Stimulated activated CD8-positive, alpha-beta memory T cell treated with anti-CD3 and anti-CD28 coated beads, Interleukin-7, amount 100 ng/mL, for 4 hours (primary cell): ENCODE measurements around the gene YLPM1.
A peak's percentile ranks its signal among the peaks of the same experiment; 100 is the strongest.
"Not testable (repeated sequence)": the region's sequence is repeated elsewhere in the genome, so short reads cannot be mapped to it uniquely, and the experiment has no call there.

Experiments
- DNase-seq, 2 donors: peaks; one replicate each; pipeline ENCODE4 v3.0.0-alpha.2; 2020; ENCODE audit warnings: low read depth in 2 of 2

The YLPM1 gene, protein sequence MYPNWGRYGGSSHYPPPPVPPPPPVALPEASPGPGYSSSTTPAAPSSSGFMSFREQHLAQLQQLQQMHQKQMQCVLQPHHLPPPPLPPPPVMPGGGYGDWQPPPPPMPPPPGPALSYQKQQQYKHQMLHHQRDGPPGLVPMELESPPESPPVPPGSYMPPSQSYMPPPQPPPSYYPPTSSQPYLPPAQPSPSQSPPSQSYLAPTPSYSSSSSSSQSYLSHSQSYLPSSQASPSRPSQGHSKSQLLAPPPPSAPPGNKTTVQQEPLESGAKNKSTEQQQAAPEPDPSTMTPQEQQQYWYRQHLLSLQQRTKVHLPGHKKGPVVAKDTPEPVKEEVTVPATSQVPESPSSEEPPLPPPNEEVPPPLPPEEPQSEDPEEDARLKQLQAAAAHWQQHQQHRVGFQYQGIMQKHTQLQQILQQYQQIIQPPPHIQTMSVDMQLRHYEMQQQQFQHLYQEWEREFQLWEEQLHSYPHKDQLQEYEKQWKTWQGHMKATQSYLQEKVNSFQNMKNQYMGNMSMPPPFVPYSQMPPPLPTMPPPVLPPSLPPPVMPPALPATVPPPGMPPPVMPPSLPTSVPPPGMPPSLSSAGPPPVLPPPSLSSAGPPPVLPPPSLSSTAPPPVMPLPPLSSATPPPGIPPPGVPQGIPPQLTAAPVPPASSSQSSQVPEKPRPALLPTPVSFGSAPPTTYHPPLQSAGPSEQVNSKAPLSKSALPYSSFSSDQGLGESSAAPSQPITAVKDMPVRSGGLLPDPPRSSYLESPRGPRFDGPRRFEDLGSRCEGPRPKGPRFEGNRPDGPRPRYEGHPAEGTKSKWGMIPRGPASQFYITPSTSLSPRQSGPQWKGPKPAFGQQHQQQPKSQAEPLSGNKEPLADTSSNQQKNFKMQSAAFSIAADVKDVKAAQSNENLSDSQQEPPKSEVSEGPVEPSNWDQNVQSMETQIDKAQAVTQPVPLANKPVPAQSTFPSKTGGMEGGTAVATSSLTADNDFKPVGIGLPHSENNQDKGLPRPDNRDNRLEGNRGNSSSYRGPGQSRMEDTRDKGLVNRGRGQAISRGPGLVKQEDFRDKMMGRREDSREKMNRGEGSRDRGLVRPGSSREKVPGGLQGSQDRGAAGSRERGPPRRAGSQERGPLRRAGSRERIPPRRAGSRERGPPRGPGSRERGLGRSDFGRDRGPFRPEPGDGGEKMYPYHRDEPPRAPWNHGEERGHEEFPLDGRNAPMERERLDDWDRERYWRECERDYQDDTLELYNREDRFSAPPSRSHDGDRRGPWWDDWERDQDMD (N-terminal part only)

DNA sequence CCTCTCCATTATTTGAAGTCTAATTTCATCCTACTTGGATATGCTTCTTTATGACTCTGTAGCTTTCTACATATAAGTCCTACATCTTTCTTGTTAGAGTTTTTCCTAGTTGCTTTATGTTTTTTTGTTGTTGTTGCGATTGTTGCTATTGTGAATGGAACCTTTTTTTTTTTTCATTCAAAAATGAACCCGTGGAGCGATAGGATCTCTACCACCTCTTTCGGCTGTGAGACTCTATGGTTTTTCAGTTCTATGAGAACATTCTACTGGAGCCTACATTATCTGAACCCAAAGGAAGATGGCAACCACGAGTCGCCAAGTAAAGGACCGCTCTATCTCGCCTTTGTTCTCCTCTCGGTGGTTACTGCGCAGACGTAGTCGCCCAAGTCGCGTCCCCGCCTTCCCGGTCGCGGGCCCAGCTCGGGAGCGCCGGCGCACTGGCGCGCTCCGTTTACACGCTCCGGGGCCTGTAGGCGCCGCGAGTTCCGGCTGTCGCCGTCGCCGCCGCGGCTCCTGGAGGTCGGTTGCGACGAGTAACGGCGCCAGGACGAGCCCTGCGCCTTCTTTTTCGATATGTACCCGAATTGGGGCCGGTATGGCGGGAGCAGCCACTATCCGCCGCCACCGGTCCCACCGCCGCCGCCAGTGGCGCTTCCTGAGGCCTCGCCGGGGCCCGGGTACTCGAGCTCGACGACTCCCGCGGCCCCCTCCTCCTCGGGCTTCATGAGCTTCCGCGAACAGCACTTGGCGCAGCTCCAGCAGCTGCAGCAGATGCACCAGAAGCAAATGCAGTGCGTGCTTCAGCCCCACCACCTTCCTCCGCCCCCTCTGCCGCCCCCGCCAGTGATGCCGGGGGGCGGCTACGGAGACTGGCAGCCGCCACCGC lies at the start of gene YLPM1:
YLPM1 (plus strand) TSS at position 400 of the 886 bp plus-strand sequence; CDS start at position 574, 174 bp downstream.
- peak; percentile 87 to 89 for DNase-seq

DNA sequence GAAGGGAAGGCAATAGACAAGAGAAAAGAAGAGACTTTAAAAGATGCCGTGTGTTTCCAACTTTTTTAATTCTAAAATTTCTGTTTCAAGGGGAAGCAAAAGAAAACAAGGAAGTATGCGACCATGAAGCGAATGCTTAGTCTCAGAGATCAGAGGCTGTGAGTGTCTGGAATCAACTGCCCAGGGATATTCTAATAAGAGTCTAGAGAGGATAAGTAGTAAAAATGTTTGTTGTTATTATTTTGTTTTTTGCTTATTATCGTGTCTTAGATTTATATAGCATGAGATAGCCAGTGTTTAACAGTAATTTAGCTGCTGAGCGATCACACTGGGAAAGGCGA lies 49.8 kb upstream of the YLPM1 start:
- DNase-seq, result no peak

DNA sequence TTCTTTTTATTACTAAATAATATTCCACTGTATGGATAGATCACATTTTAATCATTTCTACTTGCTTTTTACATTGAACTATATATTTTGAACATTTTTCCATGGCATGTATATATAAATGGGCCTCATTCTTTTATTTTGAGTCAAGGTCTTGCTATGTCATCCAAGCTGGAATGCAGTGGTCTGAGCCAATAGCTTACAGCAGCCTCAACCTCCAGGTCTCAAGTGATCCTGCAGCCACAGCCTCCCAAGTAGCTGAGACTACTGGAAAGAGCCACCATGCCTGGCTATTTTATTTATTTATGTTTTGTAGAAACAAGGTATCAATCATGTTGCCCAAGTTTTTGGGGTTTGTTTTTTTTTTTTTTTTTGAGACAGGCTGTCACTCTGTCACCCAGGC lies 42.6 kb upstream of the YLPM1 start:
- DNase-seq, result no peak

DNA sequence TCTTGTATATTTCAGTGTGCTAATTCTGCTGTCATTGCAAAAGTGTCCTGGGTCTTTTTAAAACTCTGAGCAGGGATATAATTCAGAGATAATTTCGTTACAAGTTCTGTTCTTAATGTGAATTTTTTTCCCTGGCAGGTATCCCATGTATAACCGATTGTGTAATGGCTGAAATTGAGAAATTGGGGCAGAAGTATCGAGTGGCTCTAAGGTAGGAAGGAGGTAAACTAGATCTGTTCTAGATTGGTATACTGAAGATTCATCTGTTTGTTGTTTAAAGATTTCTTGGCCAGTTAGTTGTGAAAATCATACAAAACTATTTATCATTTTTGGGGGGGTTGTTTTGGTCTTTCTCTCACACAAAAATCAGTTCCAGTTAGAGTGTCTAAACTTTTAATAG lies 40.0 kb upstream of the YLPM1 start:
- DNase-seq, result no peak

DNA sequence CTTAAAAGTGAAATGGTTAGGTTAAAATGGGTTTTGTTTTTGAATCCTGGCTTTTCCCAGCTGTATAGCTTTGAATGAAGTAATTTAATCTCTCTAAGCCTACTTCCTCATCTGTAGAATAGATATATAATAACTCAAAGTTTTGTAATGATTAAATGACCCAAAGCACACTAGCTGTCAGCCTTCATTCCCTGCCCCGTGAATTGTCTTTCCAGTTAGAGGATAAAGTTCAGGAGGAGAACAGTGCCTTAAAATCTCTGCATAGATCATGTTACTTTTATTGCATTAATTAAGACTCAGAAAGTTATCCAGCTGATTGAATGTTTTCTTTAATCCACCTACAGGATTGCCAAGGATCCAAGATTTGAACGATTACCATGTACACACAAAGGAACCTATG lies 30.7 kb upstream of the YLPM1 start:
- DNase-seq, result no peak

DNA sequence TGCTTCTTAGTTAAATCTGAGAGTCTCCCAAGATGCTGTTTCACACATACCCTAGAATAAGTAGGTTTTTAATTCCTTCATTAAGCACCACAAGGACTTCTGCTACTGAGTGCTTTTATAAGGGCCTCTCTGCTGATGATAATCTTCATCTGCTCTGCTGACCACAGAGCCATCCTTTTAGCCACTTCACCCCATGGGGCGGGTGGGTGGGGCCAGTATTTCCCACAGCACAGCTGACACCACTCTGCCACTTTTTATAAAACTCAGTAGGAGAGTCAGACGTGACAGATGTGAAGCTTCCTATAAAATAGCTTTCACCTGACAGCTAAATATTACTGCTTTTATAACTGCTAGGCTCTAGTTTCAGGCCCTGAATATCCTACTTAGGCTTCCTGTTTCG lies 29.9 kb upstream of the YLPM1 start:
- no peak for DNase-seq

DNA sequence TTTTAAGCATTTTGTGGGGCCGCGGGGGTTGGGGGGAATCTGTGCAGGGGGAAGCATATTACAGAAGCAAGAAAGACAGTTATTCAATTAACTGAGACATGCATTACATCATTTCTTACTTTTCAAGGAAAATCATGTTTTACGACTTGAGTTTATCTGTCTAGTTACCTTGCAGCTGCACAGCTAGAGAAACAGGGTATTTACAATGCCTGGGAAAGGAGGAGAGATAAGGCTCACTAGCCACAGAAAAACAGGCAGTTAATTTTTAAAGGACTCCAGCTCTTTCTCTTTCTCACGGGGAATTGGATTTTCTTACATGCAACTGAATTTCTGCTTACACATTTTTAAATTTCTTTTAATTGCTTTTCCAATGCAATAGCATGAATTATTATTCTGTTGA lies 28.0 kb upstream of the YLPM1 start:
- DNase-seq, result no peak

DNA sequence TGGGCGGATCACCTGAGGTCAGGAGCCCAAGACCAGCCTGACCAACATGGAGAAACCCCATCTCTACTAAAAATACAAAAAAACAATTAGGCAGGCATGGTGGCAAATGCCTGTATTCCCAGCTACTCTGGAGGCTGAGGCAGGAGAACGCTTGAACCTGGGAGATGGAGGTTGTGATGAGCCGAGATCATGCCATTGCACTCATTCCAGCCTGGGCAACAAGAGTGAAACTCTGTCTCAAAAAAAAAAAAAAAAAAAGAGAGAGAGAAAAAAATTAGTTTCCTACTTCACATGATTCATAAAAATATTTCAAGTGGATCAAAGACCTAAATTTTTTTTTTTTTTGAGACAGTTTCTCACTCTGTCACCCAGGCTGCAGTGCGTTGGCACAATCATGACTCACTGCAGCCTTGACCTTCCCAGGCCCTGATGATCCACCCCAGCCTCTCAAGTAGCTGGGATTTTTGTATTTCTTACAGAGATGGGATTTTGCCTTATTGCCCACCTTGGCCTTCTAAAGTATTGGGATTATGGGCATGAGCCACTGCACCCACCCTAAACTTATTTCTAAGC lies 25.3 kb upstream of the YLPM1 start:
- no peak for DNase-seq

DNA sequence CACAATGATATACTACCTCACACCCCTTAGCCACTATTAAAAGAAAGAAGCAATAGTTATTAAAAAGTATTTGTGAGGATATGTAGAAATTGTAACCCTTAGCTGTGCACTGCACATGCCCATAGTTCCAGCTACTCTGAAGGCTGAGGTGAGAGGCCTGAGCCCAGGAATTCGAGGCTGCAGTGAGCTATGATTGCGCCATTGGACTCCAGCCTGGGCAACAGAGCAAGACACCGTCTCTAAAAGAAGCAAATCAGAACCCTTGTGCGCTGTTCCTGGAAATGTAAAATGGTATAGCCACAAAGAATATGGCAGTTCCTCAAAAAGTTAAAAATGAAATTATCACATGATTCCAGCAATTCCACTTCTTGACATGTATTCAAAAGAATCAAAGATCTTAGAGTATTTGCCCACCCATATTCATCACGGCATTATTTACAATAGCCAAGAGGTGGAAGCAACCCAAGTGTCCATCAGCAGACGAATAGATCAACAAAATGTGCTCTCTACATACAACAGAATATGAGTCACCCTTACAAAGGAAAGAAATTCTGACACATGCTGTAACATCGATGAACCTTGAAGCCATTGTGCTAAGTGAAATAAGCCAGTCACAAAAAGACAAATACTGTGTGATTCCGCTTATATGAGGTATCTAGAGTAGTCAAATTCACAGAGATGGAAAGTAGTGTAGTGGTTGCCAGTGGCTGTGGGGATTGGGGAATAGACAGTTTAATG lies 23.7 kb upstream of the YLPM1 start:
- no peak for DNase-seq

DNA sequence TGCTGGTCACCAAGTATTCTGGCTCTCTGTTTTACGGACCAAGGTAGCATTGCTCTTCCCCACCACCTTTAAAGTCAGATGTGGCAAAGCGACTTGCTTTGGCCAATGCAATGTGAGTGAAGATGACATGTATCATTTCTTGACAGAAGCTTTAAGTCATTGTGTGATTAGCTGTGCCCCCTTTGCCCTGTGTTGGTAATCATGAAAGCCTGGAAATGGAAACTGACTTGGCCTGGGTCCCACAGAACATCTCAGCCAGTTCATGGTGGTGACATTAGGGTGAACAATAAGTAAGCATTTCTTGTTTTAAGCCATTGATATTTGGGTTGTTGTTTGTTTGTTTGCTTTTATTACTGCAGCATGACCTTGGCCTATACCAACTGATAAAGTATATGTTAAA lies 15.9 kb upstream of the YLPM1 start:
- no peak for DNase-seq

DNA sequence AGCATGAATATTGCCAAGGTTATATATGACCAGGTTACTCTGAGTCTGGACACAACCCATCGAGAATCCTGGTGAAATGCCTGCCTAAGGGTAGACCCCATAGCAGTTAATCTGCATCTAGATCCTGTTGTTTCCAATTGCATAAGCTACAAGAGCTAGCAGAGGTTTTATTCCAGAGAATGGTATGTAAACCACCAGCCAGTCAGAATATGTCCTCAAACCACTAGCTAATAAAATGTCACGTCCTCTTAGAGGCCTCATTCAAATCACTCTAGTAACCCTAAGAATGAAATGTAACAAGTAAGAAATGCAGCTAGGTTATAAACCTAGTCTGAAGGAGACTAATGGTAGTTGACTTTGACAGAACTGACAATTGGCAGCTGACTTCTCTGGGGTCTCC lies 9.0 kb upstream of the YLPM1 start:
- DNase-seq, result no peak

DNA sequence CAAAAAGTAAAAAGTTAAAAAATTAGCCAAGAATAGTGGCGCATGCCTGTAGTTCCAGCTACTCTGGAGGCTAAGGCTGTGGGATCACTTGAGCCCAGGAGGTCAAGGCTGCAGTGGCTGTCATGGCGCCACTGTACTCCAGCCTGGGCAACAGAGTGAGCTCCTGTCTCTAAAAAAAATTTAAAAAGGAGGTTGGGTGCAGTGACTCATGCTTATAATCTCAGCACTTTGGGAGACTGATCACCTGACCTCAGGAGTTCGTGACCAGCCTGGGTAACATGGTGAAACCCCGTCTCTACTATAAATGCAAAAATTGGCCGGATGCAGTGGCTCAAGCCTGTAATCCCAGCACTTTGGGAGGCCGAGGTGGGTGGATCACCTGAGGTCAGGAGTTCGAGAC lies 8.2 kb upstream of the YLPM1 start:
- no peak for DNase-seq

DNA sequence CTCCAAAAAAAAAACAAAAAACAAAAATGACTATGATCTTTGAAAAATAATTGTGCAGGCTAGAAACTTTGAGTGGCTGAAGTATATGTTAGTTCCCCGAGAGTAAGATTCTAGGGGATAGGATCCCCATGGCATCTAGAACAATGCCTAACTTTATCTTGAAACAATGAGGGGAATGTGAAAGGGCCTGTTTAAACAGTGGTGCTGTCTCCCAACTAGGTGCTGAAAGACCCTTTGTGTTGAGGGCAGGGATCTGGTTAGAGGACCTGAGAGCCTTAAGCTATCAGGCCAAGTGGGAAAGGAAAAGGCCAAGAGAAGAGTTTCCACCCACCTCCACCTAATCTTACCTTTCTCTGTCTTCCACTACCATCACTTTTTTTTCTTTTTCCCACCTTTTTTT lies 6.8 kb upstream of the YLPM1 start:
- DNase-seq, result no peak

DNA sequence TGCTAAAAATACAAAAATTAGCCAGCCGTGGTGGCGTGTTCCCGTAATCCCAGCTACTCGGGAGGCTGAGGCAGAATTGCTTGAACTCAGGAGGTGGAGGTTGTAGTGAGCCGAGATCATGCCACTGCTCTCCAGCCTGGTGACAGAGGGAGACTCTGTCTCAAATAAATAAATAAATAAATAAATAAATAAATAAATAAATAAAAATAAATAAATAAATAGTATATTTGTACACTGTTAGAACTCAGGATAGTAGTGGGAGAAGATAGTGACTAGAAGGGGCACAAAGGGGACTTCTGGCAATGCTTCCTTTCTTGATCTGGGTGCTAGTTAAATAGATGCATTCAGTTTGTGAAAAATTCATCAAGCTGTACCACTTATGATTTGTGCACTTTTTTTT lies 4.6 kb upstream of the YLPM1 start:
- DNase-seq, result not testable (repeated sequence)

DNA sequence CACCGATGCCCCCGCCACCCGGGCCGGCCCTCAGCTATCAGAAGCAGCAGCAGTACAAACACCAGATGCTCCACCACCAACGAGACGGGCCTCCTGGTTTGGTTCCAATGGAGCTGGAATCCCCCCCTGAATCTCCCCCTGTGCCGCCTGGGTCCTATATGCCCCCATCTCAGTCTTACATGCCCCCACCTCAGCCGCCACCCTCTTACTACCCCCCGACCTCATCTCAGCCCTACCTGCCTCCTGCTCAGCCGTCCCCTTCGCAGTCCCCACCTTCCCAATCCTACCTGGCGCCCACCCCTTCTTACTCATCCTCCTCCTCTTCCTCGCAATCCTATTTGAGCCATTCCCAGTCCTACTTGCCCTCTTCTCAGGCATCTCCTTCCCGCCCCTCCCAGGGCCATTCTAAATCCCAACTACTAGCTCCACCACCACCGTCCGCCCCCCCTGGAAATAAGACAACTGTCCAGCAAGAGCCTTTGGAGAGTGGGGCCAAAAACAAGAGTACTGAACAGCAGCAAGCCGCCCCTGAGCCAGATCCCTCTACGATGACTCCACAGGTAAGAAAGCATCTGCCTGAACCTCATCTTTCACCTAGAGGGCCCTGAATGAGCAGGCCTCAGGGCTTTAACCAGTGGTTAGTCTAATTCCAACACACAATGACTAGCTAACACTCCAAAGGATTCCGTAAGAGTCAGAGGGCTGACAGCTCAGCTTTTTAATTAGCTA lies 851 bp downstream of the YLPM1 start:
- no peak for DNase-seq

DNA sequence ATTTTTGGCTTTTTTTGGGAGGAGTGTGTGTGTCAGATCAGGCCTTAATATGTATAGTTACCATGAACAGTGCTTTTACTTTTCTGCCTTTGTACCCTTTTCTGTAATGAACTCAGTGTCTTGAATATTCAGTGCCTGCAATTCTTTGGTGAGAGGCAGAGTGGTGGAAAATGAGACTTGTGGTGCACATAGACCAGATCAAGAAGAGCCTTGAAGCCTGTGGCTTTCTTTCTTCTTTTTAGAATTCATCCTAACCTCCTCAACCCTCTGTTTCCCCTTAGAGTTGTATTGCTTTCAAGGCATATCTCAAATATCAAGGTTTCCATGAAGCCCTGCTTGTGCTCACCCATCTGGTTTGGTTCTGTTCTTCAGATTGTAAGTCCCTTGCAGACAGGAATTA lies 2.6 kb downstream of the YLPM1 start:
- DNase-seq, result no peak

DNA sequence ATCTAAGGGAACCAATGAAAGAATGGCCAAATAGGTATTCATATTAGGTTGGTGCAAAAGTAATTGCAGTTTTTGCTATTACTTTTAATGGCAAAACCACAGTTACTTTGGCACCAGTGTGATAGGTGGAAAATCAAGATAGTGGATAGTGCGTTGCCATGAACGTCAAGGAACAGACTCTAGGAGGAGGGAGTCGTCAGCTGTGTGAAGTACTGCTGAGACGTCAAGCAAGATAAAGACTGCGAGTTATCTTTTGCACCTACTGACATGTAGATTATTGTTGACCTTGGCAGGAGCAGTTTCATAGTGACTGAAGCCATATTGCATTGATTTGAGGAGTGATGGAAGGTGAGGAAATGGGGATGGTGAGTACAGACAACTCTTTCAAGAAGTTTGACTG lies 8.3 kb downstream of the YLPM1 start:
- DNase-seq, result no peak

DNA sequence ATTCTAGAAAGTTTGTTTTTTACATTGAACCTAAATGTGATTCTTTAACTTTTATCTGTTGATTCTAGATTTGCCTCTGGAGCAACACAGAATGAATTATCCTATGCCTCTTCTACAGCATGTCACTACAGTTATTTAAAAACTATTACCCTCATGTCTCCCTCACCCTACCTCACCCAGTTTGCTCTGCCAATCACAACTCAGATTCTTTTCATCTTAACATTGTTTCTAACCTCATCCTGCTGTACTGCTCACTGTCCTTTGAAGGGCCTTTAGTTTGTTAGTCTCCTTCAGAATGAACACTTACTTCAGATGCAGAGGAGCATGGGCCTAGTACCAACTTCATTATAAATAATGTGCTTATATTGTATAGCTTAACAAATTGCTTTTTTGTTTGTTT lies 21.5 kb downstream of the YLPM1 start:
- no peak for DNase-seq

DNA sequence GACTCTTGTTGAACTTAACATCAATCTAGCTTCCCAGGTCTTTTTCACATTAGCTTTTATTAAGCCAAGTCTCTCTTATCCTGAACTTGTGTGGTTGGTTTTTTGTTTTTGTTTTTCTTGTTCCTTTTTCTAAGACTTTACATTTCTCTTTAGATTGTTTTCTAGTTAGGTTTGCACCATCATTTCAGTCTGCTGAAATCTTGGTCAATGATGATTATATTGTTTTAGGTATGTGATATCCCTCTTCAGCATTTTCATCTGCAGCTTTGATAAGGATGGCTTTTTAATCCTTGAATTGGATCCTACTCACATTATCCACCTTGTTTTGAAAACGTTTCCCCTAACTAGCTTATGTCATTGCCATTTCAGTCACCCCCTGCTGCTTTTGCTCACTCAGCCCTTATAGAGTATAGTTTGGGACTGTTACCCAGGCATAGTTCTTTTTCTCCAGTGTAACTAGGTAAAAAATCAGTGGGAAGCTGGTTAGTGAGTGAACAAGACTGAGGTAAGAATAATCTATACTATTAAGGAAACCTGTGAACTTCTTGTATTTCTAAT lies 22.0 kb downstream of the YLPM1 start:
- DNase-seq, result no peak
